GM12875 (cell line): ENCODE measurements around the gene NT5C3B.

Experiments used
- H3K4me3 ChIP-seq: one replicate; pipeline ENCODE4 v1.5.1; 2011; ENCODE audit warnings: low read depth, low read length, control low read depth
- TF ChIP-seq, protein P1 (sequence below): IDR thresholded peaks from 2 replicates; pipeline ENCODE4 v1.5.1; 2011; ENCODE audit warnings: low read depth, mild to moderate bottlenecking, control low read depth, inconsistent platforms, low read length, moderate library complexity, borderline replicate concordance; ENCODE audit not compliant: insufficient read depth

The NT5C3B gene

DNA sequence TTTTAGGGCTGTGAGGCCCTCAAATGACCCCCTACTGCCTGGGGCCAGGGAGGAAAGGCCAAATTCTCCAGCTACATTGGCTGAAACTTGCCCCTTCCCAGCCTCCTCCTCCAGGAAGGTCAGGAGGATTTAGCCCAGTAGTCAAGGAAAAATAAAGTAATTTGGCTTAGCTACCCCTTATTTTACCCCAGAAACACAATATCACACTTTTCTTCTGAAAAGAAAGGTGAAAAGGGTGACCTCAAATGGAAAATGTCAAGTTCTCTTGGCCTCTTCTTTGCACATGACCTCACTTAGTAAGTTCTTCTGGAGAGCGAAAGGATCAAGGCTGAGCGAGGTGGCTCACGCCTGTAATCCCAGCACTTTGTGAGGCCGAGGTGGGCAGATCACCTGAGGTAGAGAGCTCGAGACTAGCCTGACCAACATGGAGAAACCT, 41.5 kb downstream of the NT5C3B start:
- H3K4me3 ChIP-seq: no peak overlapping the region
- TF ChIP-seq, protein P1, sequence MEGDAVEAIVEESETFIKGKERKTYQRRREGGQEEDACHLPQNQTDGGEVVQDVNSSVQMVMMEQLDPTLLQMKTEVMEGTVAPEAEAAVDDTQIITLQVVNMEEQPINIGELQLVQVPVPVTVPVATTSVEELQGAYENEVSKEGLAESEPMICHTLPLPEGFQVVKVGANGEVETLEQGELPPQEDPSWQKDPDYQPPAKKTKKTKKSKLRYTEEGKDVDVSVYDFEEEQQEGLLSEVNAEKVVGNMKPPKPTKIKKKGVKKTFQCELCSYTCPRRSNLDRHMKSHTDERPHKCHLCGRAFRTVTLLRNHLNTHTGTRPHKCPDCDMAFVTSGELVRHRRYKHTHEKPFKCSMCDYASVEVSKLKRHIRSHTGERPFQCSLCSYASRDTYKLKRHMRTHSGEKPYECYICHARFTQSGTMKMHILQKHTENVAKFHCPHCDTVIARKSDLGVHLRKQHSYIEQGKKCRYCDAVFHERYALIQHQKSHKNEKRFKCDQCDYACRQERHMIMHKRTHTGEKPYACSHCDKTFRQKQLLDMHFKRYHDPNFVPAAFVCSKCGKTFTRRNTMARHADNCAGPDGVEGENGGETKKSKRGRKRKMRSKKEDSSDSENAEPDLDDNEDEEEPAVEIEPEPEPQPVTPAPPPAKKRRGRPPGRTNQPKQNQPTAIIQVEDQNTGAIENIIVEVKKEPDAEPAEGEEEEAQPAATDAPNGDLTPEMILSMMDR: no peak

DNA sequence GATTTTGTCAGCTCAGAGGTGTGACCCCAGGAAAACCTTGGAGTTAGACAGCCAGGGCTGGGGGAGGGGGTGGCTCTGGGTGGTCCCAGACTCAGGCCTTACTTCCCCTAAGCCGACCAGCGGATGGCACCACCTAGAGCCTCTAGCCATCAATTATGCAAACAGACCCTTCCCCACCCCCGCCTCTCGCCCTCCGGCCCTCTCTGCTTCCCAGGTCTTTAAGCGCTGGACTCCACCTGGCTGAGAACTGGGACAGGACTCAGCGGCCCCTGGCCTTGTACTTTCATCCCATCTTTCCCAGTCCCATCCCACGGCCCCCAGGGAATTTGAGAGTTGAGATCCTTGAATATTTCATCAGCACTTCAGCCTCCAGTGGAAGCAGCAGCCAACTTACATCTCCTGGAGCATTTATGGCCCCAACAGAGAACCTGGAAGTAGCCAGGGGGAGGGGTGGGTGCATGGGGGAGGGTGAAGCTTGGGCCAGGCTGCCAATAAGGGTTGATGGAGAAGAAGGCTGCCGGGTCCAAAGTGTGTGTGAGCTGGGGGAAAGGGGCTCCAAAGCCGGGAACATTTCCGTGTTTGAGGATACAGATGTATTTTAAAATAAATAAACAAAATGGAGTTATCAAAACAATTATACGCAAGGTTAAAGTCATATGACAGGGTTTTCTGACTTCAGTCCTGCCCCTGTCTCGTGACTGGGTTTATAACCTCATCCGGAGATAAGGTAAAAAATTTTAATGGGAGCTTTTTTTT, 42.1 kb downstream of the NT5C3B start:
- no peak overlapping the region for H3K4me3 ChIP-seq
- TF ChIP-seq, protein P1: no peak

DNA sequence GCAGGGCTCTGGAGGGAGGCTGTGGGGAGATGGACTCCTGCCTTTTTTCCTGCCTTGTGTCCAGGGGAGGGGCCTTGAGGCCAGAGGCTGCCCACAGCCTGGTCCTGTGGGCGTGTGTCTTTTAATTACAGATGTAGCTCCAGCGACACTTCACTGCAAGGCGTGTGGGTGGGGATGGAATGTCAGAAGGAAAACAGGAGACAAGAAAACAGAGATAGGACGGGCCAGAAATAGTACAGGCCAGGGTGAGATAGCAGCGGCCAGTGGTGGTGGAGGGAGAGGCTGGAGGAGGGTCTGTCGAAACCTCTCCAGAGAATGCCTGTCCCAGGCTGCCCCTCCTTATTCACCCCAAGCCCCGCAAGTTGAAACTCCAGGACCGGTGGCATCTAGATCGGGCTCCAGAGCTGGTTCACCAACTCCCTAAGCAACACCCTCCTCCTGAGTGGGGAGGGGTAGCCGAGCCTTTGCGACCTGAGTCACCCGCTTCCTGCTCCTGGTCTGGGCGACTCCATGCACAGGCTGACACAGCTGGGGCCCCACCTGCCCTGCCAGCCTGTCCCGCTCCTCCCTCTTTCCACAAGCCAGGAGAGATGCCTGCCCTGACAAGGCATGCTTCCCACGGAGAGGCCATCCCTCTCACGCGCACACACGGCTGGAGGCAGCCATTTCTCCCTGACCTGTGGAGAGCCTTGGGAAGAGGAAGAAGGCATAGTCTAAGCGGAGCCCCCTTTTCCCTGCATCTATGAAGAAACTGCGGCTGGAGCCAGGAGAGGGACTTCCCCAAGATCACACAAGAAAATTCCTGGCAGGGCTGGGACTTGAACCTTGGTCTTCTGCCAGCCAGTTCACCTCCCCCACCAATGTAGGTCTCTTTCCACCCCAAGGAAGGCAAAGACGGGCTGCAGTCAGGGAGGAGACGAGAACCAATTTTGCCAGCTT, 42.9 kb downstream of the NT5C3B start:
- TF ChIP-seq, protein P1: no peak
- no peak overlapping the region for H3K4me3 ChIP-seq

DNA sequence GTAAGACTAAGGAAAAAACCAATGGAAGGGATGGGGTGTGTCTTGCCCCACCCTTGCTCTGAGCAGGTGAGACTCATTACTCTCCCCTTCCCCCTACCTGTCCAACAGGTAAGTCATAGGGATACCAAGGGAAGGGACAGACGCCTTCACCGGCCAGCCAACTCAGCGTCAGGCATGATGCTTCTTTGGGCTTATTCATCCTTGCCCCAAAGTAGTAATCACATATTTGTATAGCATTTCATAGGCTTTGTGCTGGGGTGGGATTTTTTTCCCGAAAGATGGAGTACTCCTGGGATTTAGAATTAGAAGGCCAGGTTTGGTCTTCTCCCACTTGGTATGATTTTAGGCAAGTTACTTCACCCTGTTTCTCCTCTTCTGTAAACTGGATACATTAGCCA, 49.0 kb downstream of the NT5C3B start:
- H3K4me3 ChIP-seq: no peak overlapping the region
- TF ChIP-seq, protein P1: no peak

DNA sequence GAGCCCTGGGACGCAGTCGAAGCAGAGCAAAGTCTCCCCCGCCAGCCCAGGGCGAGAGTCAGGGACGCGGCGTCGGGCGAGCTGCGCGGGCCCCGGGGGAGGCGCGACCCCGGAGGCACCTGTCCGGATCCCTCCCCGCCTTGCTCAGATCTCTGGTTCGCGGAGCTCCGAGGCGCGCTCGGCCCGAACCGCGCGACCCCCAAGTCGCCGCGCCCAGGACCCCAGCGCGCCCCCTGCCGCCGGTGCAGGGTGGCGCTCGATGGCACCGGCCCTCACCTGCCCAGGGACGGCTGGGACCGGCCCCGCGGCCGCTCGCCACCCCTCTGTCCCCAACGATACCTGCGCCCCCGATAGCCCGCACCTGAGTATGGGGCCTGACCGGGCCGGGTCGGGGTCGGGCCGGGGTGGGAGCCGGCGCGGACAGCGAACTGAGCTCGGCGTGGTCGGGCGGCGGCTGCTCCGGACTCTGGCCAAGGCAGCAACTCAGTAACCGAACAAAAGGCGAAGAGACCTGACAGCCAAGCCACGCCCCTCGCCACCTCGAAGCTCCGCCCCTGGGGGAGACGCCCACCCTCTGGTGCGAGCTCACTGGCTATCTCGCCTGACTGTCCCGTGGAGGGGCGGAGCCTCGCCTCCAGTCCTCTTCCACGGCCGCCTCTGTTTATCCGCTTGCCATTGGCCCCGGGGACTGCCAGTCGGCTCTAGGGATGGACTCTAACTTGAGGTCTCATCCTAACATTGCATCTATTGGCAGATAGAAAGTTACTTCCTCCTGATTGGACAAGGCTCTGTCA, 49.6 kb downstream of the NT5C3B start, which contains the start of gene JUP:
JUP (minus strand) TSS at position 485 of the 794 bp plus-strand sequence. CDS start 14,857 bp downstream, outside the sequence.
- TF ChIP-seq, protein P1: peak; percentile 72
- H3K4me3 ChIP-seq: peak within 1 kb of the TSS; percentile 64

DNA sequence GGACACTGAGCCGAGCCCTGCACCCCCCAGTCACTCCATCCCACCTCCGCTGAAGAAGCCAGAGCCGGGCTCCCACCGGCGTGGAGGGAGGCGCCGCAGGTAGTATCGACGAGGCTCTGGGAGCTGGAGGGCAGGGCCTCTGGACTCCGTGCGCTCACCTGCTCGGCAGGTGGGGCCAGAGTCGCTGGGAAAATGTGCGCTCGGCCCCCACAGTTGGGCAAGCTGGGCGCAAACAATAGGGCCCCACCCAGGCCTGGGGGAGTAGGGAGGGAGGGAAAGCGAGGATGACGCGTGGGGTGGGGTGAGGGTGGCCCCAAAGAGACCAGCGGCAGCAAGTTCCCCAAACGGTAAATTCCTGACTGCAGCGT, 50.2 kb downstream of the NT5C3B start:
- TF ChIP-seq, protein P1: no peak

More for the DNA sequence above, 50.2 kb downstream of the NT5C3B start:
- H3K4me3 ChIP-seq: peak overlapping the region; percentile 64
